ENCODE results near the gene C2. TPM values are rescaled to one million over a fixed set of nuclear protein-coding genes. Genes with fewer than 3 reads are reported as not detected.
A peak's percentile ranks its signal among the peaks of the same experiment; 100 is the strongest.
"Not testable (repeated sequence)": the region's sequence is repeated elsewhere in the genome, so short reads cannot be mapped to it uniquely, and the experiment has no call there.

The C2 gene
- total RNA-seq, 1 donor from 2014 or later: 8.4 TPM

- H3K27ac ChIP-seq (ENCODE audit: low read depth, low read length): peak within 1 kb of the TSS; percentile 97
- no peaks in the 10 kb centered on the region for H3K27me3 ChIP-seq (ENCODE audit: control insufficient read depth in 3 of 3, insufficient read depth in 3 of 3, low read length in 3 of 3)
- no peaks in the 10 kb centered on the region for H3K9me3 ChIP-seq (ENCODE audit: control insufficient read depth in 3 of 3, low read length in 3 of 3)
- peaks cover 31 to 33% (median 33%) of the 10 kb centered on the region in 3 donors for H3K36me3 ChIP-seq (ENCODE audit: control insufficient read depth in 3 of 3, insufficient read depth in 3 of 3, low read length in 3 of 3)
- peak within 1 kb of the TSS; percentile 84 to 93 (median 92) for H3K9ac ChIP-seq (ENCODE audit: low read depth in 1 of 3, low read length in 3 of 3)
- peaks cover 28 to 37% (median 32%) of the 10 kb centered on the region in 3 donors for H3K4me1 ChIP-seq (ENCODE audit: control insufficient read depth in 3 of 3, insufficient read depth in 3 of 3, low read length in 3 of 3)
- H3K4me3 ChIP-seq (ENCODE audit: low read length in 3 of 3): peak within 1 kb of the TSS; percentile 81 to 99 (median 96)
These were observed 44.6 kb downstream of the C2 start, which contains the start of gene DXO for GRCh38 chr6:31971993-31972708. Gene DXO, minus strand, starts transcription at chr6:31972138. Its CDS starts 463 bp downstream, at chr6:31971675.

GRCh38 chr6:31972709-31973350, 45.3 kb downstream of the C2 start:
- H3K27me3 ChIP-seq (ENCODE audit: control insufficient read depth in 3 of 3, insufficient read depth in 3 of 3, low read length in 3 of 3): no peaks in the 10 kb centered on the region
- no peaks in the 10 kb centered on the region for H3K9me3 ChIP-seq (ENCODE audit: control insufficient read depth in 3 of 3, low read length in 3 of 3)
- peak overlapping the region; percentile 84 to 93 (median 92) for H3K9ac ChIP-seq (ENCODE audit: low read depth in 1 of 3, low read length in 3 of 3)
- peak overlapping the region; percentile 97 for H3K27ac ChIP-seq (ENCODE audit: low read depth, low read length)
- H3K4me1 ChIP-seq (ENCODE audit: control insufficient read depth in 3 of 3, insufficient read depth in 3 of 3, low read length in 3 of 3): peaks cover 28 to 37% (median 32%) of the 10 kb centered on the region in 3 donors
- peak overlapping the region; percentile 81 to 99 (median 96) for H3K4me3 ChIP-seq (ENCODE audit: low read length in 3 of 3)
- peaks cover 24 to 26% (median 26%) of the 10 kb centered on the region in 3 donors for H3K36me3 ChIP-seq (ENCODE audit: control insufficient read depth in 3 of 3, insufficient read depth in 3 of 3, low read length in 3 of 3)

GRCh38 chr6:31976065-31976464, 48.5 kb downstream of the C2 start:
- not testable (repeated sequence) for H3K9me3 ChIP-seq (ENCODE audit: control insufficient read depth in 3 of 3, low read length in 3 of 3); H3K9ac ChIP-seq (ENCODE audit: low read depth in 1 of 3, low read length in 3 of 3); H3K4me3 ChIP-seq (ENCODE audit: low read length in 3 of 3); H3K27me3 ChIP-seq (ENCODE audit: control insufficient read depth in 3 of 3, insufficient read depth in 3 of 3, low read length in 3 of 3); H3K27ac ChIP-seq (ENCODE audit: low read depth, low read length)
- Histone ChIP-seq H3K36me3 (ENCODE audit: control insufficient read depth in 3 of 3, insufficient read depth in 3 of 3, low read length in 3 of 3) (peaks cover 6 to 11% (median 10%) of the 10 kb centered on the region in 3 donors), H3K4me1 (ENCODE audit: control insufficient read depth in 3 of 3, insufficient read depth in 3 of 3, low read length in 3 of 3) (peaks cover 16 to 24% (median 20%) of the 10 kb centered on the region in 3 donors)

- peaks cover 5 to 9% (median 7%) of the 10 kb centered on the region in 3 donors for H3K4me1 ChIP-seq (ENCODE audit: control insufficient read depth in 3 of 3, insufficient read depth in 3 of 3, low read length in 3 of 3)
- no peak overlapping the region for H3K27ac ChIP-seq (ENCODE audit: low read depth, low read length)
- H3K9me3 ChIP-seq (ENCODE audit: control insufficient read depth in 3 of 3, low read length in 3 of 3): no peaks in the 10 kb centered on the region
- no peak overlapping the region for H3K9ac ChIP-seq (ENCODE audit: low read depth in 1 of 3, low read length in 3 of 3)
- no peaks in the 10 kb centered on the region for H3K27me3 ChIP-seq (ENCODE audit: control insufficient read depth in 3 of 3, insufficient read depth in 3 of 3, low read length in 3 of 3)
- H3K4me3 ChIP-seq (ENCODE audit: low read length in 3 of 3): no peak overlapping the region
- peaks cover 6 to 11% (median 10%) of the 10 kb centered on the region in 3 donors for H3K36me3 ChIP-seq (ENCODE audit: control insufficient read depth in 3 of 3, insufficient read depth in 3 of 3, low read length in 3 of 3)
These were observed 50.4 kb downstream of the C2 start for GRCh38 chr6:31977816-31978431.

GRCh38 chr6:31978831-31979230, 51.3 kb downstream of the C2 start:
- H3K27me3 ChIP-seq (ENCODE audit: control insufficient read depth in 3 of 3, insufficient read depth in 3 of 3, low read length in 3 of 3): no peaks in the 10 kb centered on the region
- no peaks in the 10 kb centered on the region for H3K9me3 ChIP-seq (ENCODE audit: control insufficient read depth in 3 of 3, low read length in 3 of 3)
- H3K9ac ChIP-seq (ENCODE audit: low read depth in 1 of 3, low read length in 3 of 3): no peak overlapping the region
- H3K36me3 ChIP-seq (ENCODE audit: control insufficient read depth in 3 of 3, insufficient read depth in 3 of 3, low read length in 3 of 3): peaks cover 6 to 11% (median 10%) of the 10 kb centered on the region in 3 donors
- no peaks in the 10 kb centered on the region for H3K4me1 ChIP-seq (ENCODE audit: control insufficient read depth in 3 of 3, insufficient read depth in 3 of 3, low read length in 3 of 3)
- H3K27ac ChIP-seq (ENCODE audit: low read depth, low read length): no peak overlapping the region
- H3K4me3 ChIP-seq (ENCODE audit: low read length in 3 of 3): no peak overlapping the region

DNA sequence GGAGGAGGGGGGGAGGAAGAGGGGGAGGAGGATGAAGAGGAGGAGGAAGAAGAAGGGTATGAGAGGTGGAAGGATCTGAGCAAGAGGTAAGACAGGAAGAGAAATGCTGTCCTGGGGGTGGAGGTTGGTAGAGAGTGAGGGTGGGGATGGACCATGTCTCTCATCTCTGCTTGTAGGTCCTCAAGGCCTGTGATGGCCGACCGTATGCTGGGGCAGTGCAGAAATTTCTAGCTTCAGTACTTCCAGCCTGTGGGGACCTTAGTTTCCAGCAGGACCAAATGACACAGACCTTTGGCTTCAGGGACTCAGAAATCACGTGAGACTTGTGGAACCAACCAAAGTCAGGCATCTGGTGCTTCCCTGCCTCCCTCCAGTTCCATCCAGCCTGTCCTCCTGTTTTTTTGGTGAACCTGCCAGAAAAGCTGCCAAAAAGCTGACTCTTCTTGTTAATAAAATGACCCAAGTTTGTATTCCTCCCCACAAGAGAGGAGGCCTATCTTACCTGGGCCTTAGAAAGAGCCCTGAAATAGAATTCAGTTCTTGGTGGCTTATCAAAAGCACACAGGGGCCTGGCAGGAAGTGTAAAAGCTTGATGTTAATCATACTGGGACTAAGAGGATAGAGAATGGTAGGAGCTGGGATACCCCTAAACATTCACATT, 51.9 kb downstream of the C2 start:
- Histone ChIP-seq H3K4me1 (ENCODE audit: control insufficient read depth in 3 of 3, insufficient read depth in 3 of 3, low read length in 3 of 3) (no peaks in the 10 kb centered on the region), H3K9me3 (ENCODE audit: control insufficient read depth in 3 of 3, low read length in 3 of 3) (no peaks in the 10 kb centered on the region), H3K27ac (ENCODE audit: low read depth, low read length) (no peak overlapping the region), H3K4me3 (ENCODE audit: low read length in 3 of 3) (no peak overlapping the region), H3K36me3 (ENCODE audit: control insufficient read depth in 3 of 3, insufficient read depth in 3 of 3, low read length in 3 of 3) (peaks cover 6 to 11% (median 10%) of the 10 kb centered on the region in 3 donors), H3K27me3 (ENCODE audit: control insufficient read depth in 3 of 3, insufficient read depth in 3 of 3, low read length in 3 of 3) (no peaks in the 10 kb centered on the region), H3K9ac (ENCODE audit: low read depth in 1 of 3, low read length in 3 of 3) (no peak overlapping the region)

- not testable (repeated sequence) for H3K4me3 ChIP-seq (ENCODE audit: low read length in 3 of 3); H3K27ac ChIP-seq (ENCODE audit: low read depth, low read length); H3K4me1 ChIP-seq (ENCODE audit: control insufficient read depth in 3 of 3, insufficient read depth in 3 of 3, low read length in 3 of 3); H3K9me3 ChIP-seq (ENCODE audit: control insufficient read depth in 3 of 3, low read length in 3 of 3); H3K27me3 ChIP-seq (ENCODE audit: control insufficient read depth in 3 of 3, insufficient read depth in 3 of 3, low read length in 3 of 3); H3K9ac ChIP-seq (ENCODE audit: low read depth in 1 of 3, low read length in 3 of 3)
- peaks cover 6 to 11% (median 10%) of the 10 kb centered on the region in 3 donors for H3K36me3 ChIP-seq (ENCODE audit: control insufficient read depth in 3 of 3, insufficient read depth in 3 of 3, low read length in 3 of 3)
These were observed 52.8 kb downstream of the C2 start for GRCh38 chr6:31980195-31980876.

DNA sequence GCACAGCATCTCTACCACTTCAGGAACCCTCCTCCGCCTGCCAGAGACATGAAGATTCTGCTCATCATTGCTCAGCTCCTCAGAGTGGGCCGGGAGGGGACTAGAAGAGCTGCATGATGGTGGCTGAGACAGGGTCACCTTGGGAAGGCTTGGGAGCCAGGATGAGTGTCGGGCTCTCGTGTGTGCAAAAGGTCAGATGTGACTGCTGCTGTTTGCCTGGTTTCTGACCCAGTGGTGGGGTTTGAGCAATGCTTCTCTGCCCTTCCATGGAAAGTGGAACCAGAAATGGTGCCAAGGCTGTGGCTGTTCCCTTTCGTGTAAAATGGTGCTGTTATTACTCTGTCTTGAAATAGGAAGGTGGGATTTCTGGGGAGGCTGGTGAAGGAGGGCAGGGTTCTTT, 53.5 kb downstream of the C2 start:
- not testable (repeated sequence) for H3K9ac ChIP-seq (ENCODE audit: low read depth in 1 of 3, low read length in 3 of 3); H3K9me3 ChIP-seq (ENCODE audit: control insufficient read depth in 3 of 3, low read length in 3 of 3); H3K4me1 ChIP-seq (ENCODE audit: control insufficient read depth in 3 of 3, insufficient read depth in 3 of 3, low read length in 3 of 3); H3K27me3 ChIP-seq (ENCODE audit: control insufficient read depth in 3 of 3, insufficient read depth in 3 of 3, low read length in 3 of 3); H3K27ac ChIP-seq (ENCODE audit: low read depth, low read length); H3K4me3 ChIP-seq (ENCODE audit: low read length in 3 of 3)
- H3K36me3 ChIP-seq (ENCODE audit: control insufficient read depth in 3 of 3, insufficient read depth in 3 of 3, low read length in 3 of 3): peaks cover 6 to 11% (median 10%) of the 10 kb centered on the region in 3 donors

DNA sequence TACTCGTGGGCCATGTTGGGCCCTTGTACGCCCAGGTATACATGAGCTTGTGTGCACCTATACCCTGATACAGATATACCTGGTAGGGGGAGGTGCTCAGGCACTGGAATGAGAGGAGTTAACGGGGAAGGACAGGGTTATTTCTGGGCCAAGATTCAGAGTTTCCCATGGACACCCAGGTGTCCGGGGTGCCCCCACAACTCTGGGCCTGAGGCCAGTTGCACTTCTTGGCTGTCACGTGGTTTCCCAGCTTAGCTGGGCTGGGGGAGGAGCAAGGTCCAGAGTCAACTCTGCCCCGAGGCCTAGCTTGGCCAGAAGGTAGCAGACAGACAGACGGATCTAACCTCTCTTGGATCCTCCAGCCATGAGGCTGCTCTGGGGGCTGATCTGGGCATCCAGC, 54.2 kb downstream of the C2 start, which contains the start of gene C4A:
Gene C4A, plus strand, starts transcription at position 314 of the 400 bp plus-strand sequence. Its CDS starts 51 bp downstream, at position 365.
- H3K4me3 ChIP-seq (ENCODE audit: low read length in 3 of 3); H3K9me3 ChIP-seq (ENCODE audit: control insufficient read depth in 3 of 3, low read length in 3 of 3); H3K9ac ChIP-seq (ENCODE audit: low read depth in 1 of 3, low read length in 3 of 3); H3K27me3 ChIP-seq (ENCODE audit: control insufficient read depth in 3 of 3, insufficient read depth in 3 of 3, low read length in 3 of 3); H3K27ac ChIP-seq (ENCODE audit: low read depth, low read length); H3K4me1 ChIP-seq (ENCODE audit: control insufficient read depth in 3 of 3, insufficient read depth in 3 of 3, low read length in 3 of 3): not testable (repeated sequence)
- H3K36me3 ChIP-seq (ENCODE audit: control insufficient read depth in 3 of 3, insufficient read depth in 3 of 3, low read length in 3 of 3): peaks cover 6 to 11% (median 10%) of the 10 kb centered on the region in 3 donors

All from skeletal muscle tissue (tissue), 4 donors.